C4-2B (cell line): ENCODE measurements around the gene SNX15.

Experiments
- H3K27ac ChIP-seq: fragments of 450-650 bp; 2 replicates; pipeline ENCODE4 v1.5.1; 2017
- ZFX ChIP-seq: fragments of 450-650 bp; IDR thresholded peaks from 2 replicates; pipeline ENCODE4 v1.6.1; 2017
- TF ChIP-seq, protein P1 (sequence below): fragments of 450-650 bp; conservative IDR thresholded peaks from 2 replicates; pipeline ENCODE4 v1.5.1; 2017; ENCODE audit warnings: mild to moderate bottlenecking

Gene SNX15

DNA sequence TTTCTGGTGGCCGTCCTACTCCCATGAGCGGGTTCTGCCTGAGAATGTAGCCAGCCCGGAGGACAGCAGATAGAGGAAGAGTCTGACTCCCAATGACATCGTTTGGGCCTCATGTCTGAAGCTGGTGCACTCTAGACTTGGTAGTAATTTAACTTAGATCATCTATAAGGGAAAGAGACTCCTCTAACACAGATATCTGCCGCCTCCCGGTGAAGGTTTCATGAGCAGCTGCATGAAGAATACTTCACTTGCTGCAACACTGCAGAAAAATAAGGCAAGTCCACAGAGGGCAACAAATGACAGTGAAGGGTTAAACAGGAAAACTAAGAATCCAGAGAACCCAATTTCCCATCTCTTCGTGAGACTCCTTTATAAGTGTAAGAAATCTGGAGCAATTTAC is 19.2 kb upstream of the SNX15 start:
- TF ChIP-seq ZFX, result no peak
- TF ChIP-seq, protein P1, sequence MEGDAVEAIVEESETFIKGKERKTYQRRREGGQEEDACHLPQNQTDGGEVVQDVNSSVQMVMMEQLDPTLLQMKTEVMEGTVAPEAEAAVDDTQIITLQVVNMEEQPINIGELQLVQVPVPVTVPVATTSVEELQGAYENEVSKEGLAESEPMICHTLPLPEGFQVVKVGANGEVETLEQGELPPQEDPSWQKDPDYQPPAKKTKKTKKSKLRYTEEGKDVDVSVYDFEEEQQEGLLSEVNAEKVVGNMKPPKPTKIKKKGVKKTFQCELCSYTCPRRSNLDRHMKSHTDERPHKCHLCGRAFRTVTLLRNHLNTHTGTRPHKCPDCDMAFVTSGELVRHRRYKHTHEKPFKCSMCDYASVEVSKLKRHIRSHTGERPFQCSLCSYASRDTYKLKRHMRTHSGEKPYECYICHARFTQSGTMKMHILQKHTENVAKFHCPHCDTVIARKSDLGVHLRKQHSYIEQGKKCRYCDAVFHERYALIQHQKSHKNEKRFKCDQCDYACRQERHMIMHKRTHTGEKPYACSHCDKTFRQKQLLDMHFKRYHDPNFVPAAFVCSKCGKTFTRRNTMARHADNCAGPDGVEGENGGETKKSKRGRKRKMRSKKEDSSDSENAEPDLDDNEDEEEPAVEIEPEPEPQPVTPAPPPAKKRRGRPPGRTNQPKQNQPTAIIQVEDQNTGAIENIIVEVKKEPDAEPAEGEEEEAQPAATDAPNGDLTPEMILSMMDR, result no peak
- H3K27ac ChIP-seq, result no peak overlapping the region

DNA sequence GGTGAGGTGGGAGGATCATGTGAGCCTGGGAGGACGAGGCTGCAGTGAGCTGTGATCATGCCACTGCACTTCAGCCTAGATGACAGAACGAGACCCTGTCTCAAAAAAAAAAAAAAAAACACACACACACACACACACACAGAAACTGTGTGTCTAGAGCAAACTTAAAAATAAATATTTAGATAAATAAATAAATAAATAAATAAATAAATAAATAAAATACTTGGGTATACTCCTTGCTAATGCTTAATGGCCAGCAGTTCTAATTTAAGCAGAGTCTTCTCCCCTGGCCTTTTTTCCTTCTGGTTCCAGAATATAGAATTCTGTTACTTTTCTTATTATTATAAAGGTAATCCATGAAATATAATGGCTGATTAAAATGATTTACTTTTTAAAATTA is 18.4 kb upstream of the SNX15 start:
- no peak overlapping the region for H3K27ac ChIP-seq

DNA sequence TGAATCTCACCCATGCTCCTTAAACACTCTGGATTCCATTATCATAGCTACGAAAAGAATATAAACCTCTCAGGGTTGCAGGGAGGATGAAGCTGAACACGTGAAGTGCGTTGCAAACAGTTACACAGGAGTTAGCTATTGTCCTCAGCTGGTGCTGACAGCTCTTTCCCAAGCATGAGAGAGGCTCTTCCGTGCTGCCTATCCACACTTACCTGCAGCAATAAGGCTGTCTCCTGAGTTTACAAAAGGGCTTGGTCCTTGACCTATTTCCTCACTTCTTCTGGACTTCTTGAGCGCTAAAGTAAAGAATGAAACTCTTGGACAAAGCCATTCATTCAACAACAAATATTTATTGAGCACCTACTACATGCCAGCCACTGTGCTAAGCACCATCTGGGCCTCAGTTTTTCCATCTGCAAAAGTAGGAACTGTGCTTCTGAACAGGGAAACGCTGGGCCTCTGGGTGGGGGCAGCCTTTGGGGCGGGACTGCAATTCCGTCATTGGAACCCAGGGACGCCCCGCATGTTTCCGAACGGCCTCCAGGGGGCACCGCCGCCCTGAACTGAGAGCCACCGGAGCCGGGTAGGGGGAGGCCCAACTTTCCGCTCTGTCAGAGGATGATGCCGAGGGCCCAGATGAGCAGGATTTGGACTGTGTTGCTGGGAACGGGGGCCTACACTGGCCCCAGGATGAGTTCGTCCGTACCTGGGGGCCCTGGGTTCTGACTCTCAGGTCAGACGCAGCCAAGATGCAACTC is 13.9 kb upstream of the SNX15 start:
- TF ChIP-seq, protein P1, result no peak
- no peak for TF ChIP-seq ZFX
- peak overlapping the region; percentile 85 for H3K27ac ChIP-seq

More for the DNA sequence above, 18.4 kb upstream of the SNX15 start:
- no peak for TF ChIP-seq ZFX
- TF ChIP-seq, protein P1, result no peak

DNA sequence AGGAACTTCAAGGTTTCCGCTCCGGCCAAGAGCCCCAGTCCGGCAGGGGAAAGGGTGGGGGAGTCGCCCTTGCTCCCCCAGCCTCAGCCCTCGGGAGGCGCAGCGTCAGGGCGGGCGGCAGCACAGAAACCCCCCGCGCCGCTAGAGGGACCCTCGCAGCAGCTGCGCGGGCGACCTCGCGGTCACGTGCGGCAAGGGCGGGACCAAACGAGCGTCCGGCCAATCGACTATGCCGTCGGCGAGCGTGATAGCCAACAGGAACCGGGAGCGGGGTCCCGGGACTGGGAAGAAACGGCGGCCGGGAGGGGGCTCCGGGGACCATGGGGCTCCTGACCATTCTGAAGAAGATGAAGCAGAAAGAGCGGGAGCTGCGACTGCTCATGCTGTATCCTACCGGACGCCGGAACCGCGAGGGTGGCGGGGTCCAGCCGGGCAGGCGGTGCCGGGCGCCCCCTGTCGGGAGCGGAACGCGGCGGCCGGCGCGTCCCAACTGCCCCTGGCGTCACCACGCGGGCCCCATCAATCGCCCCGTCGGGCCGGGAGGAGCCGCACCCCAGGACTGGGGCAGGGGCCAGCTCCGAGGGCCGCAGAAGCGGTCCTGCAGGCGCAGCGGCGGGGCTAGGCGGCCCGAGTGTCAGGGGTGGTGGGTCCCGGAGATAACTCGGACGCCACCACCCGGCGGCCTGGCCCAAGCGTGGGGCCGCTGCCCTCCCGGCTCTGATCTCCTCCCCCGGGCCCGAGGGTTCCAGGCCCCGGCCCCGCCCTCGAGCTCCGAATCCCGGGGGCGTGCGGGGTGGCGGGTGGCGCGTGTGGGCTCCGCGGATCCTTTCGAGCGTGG is 13.1 kb upstream of the SNX15 start, which contains the start of gene ARL2:
Gene ARL2, plus strand, starts transcription at position 273 of the 838 bp plus-strand sequence. Its CDS starts 48 bp downstream, at position 321.
- peak within 1 kb of the TSS; percentile 85 for H3K27ac ChIP-seq
- TF ChIP-seq, protein P1, result peak; percentile 99
- TF ChIP-seq ZFX, result peak; percentile 96; the same call in 1 of the 2 replicates

DNA sequence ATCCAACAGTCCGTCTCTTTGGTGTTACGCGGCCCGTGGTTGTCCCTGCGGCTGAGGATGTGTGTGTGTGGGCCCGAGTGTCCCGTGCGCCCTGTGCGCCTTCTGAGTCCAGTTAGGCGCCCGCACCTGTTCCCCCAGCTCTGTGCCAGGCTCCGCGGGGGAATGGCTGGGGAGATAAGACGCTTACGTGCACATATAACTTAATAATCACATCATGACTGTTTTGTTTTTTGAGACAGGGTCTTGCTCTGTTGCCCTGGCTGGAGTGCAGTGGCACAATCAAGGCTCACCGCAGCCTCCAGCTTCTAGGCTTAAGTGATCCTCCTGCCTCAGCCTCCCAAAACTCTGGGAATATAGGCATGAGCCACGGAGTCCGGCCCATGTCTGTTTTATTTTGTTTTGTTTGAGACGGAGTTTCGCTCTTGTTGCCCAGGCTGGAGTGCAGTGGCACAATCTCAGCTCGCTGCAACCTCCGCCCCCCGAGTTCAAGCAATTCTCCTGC is 12.5 kb upstream of the SNX15 start:
- TF ChIP-seq ZFX, result no peak; the same call in 1 of the 2 replicates
- TF ChIP-seq, protein P1, result no peak
- H3K27ac ChIP-seq, result peak overlapping the region; percentile 85

DNA sequence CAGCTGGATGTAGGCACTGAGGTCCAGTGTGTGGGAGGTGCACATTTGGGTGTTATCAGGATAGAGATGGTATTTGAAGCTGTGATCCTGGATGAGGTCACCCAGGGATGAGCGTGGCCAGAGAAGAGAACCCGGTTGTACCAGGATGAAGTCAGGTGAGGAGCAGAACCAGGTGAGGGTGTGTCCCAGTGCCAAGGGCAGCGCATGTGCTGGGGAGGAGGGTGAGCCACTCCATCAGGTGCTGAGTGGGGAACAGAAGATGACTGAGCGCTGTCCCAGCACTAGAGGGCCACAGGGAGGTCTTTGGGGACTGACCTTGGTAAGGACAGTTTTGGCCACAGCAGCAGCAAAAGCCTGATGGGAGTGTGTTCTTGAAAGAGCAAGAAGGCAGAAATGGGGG is 10.5 kb upstream of the SNX15 start:
- no peak for TF ChIP-seq ZFX
- TF ChIP-seq, protein P1, result no peak
- no peak overlapping the region for H3K27ac ChIP-seq
